Smooth muscle cell of bladder (primary cell): ENCODE measurements around the gene CDCA4. TPM values are rescaled to one million over a fixed set of nuclear protein-coding genes. Genes with fewer than 3 reads are reported as not detected.

ENCODE experiments used
- total RNA-seq: library from RNA; depleted of rRNA; stranded (reverse); fragments of >200 nt; gene quantifications from 2 replicates; pipeline ENCODE4 v1.2.3, GENCODE V29; 2014

CDCA4 gene
- total RNA-seq, result 6.7 and 8.3 TPM in 2 replicates

GRCh38 chr14:105020815-105021655 lies at the start of gene CDCA4:
CDCA4 (minus strand) TSS chr14:105021083; CDS start chr14:105011929, 9,154 bp downstream.

GRCh38 chr14:105065280-105066228 lies 44.7 kb upstream of the CDCA4 start, which contains the start of gene GPR132:
GPR132 (minus strand) TSS chr14:105065430; CDS start chr14:105055420, 10,010 bp downstream.

GRCh38 chr14:104985675-104986486 lies 35.0 kb downstream of the CDCA4 start, which contains the start of gene CLBA1:
CLBA1 (plus strand) TSS chr14:104985788; CDS start chr14:104986432, 644 bp downstream.

GRCh38 chr14:104977681-104978653 lies 42.9 kb downstream of the CDCA4 start, which contains the start of gene AHNAK2:
AHNAK2 (minus strand) TSS chr14:104978374; CDS start chr14:104978237, 137 bp downstream.

Other genes starting within 250 kb of the CDCA4 start
- 149 and 180 TPM in 2 replicates for gene AKT1, start 225.3 kb downstream of the CDCA4 start, total RNA-seq
- gene ZBTB42, start 220.0 kb downstream of the CDCA4 start, total RNA-seq, result 1.00 and 1.3 TPM in 2 replicates
- gene CEP170B, start 155.8 kb downstream of the CDCA4 start, total RNA-seq, result 9.0 and 14.0 TPM in 2 replicates
- 0.09 and 0.14 TPM in 2 replicates for gene PLD4, start 96.2 kb downstream of the CDCA4 start, total RNA-seq
- 59.3 and 96.1 TPM in 2 replicates for gene AHNAK2, start 42.7 kb downstream of the CDCA4 start, total RNA-seq
- gene CLBA1, start 35.3 kb downstream of the CDCA4 start, total RNA-seq, result 6.0 and 7.1 TPM in 2 replicates
- under 0.01 and 0.55 TPM in 2 replicates for gene GPR132, start 44.3 kb upstream of the CDCA4 start, total RNA-seq
- gene JAG2, start 147.7 kb upstream of the CDCA4 start, total RNA-seq, result 0.57 and 1.2 TPM in 2 replicates
- gene NUDT14, start 160.2 kb upstream of the CDCA4 start, total RNA-seq, result 10.7 and 12.8 TPM in 2 replicates
- 31.9 and 41.1 TPM in 2 replicates for gene BTBD6, start 227.4 kb upstream of the CDCA4 start, total RNA-seq